HEK293 (cell line): ENCODE data around the gene NUDT6.

Experiments used
- CTCF ChIA-PET: fragments of 350-600 bp; formaldehyde crosslinking; extraction: SDS; loops from one replicate; lab custom pipeline; 2021; ENCODE audit warnings: antibody characterized with exemption; lab: Yijun Ruan, JAX
- POLR2A ChIA-PET: fragments of 300-600 bp; formaldehyde crosslinking; extraction: SDS; loops from one replicate; lab custom pipeline; 2020; ENCODE audit warnings: antibody characterized with exemption, inconsistent platforms; lab: Yijun Ruan, JAX
- H3K27ac ChIP-seq: fragments of 200-500 bp; sonication (Bioruptor generic); 2 replicates; pipeline ENCODE4 v1.5.1; 2014; ENCODE audit warnings: low read depth, low read length, control low read depth, inconsistent platforms; ENCODE audit errors: extremely low read depth
- H3K36me3 ChIP-seq, 2 experiments: fragments of 200-500 bp in 1 of 2; sonication (Bioruptor generic) in 1 of 2; 1 replicate in 1 of 2; 2 replicates in 1 of 2; pipeline ENCODE4 v1.5.1; 2014 to 2017; ENCODE audit warnings: inconsistent platforms in 2 of 2, low read length in 2 of 2; ENCODE audit not compliant: control insufficient read depth in 2 of 2, insufficient read depth in 1 of 2
- H3K4me1 ChIP-seq: fragments of 200-500 bp; sonication (Bioruptor generic); 2 replicates; pipeline ENCODE4 v1.5.1; 2014; ENCODE audit warnings: mild to moderate bottlenecking, low read length, inconsistent platforms; ENCODE audit not compliant: control insufficient read depth, insufficient read depth
- H3K4me3 ChIP-seq: 2 replicates; pipeline ENCODE4 v1.5.1; 2011; ENCODE audit warnings: low read depth, mild to moderate bottlenecking, control low read depth, low read length, moderate library complexity
- H3K9me3 ChIP-seq: fragments of 200-500 bp; sonication (Bioruptor generic); 2 replicates; pipeline ENCODE4 v1.5.1; 2014; ENCODE audit warnings: low read depth, low read length, inconsistent platforms; ENCODE audit not compliant: control insufficient read depth, insufficient read depth
- GFI1B ChIP-seq: fragments of 450-650 bp; formaldehyde crosslinking; IDR thresholded peaks from 2 replicates; pipeline ENCODE4 v1.5.1; 2016; ENCODE audit warnings: missing biosample characterization, missing genetic modification characterization
- MZF1 ChIP-seq: fragments of 450-650 bp; formaldehyde crosslinking; IDR thresholded peaks from 2 replicates; pipeline ENCODE4 v1.5.1; 2017; ENCODE audit warnings: missing biosample characterization, missing genetic modification characterization, borderline replicate concordance
- SP2 ChIP-seq: fragments of 450-650 bp; formaldehyde crosslinking; IDR thresholded peaks from 2 replicates; pipeline ENCODE4 v1.5.1; 2016; ENCODE audit warnings: missing biosample characterization, missing genetic modification characterization
- ZBTB26 ChIP-seq: fragments of 450-650 bp; formaldehyde crosslinking; optimal IDR thresholded peaks from 2 replicates; pipeline ENCODE3; 2016; ENCODE audit warnings: missing biosample characterization, mild to moderate bottlenecking, missing genetic modification characterization
- ZNF16 ChIP-seq: fragments of 450-650 bp; formaldehyde crosslinking; IDR thresholded peaks from 2 replicates; pipeline ENCODE4 v1.5.1; 2016; ENCODE audit warnings: low read depth, missing biosample characterization, missing genetic modification characterization
- ZNF292 ChIP-seq: fragments of 450-650 bp; formaldehyde crosslinking; IDR thresholded peaks from 2 replicates; pipeline ENCODE4 v1.5.1; 2016; ENCODE audit warnings: low read depth, missing biosample characterization, missing genetic modification characterization, borderline replicate concordance
- ZNF302 ChIP-seq: fragments of 450-650 bp; formaldehyde crosslinking; IDR thresholded peaks from 2 replicates; pipeline ENCODE4 v1.5.1; 2016; ENCODE audit warnings: missing biosample characterization, missing genetic modification characterization, low read depth
- ZNF501 ChIP-seq: fragments of 450-650 bp; formaldehyde crosslinking; IDR thresholded peaks from 2 replicates; pipeline ENCODE4 v1.5.1; 2016; ENCODE audit warnings: missing biosample characterization, missing genetic modification characterization
- ZNF571 ChIP-seq: fragments of 450-650 bp; formaldehyde crosslinking; IDR thresholded peaks from 2 replicates; pipeline ENCODE4 v1.5.0; 2017; ENCODE audit warnings: missing biosample characterization, missing genetic modification characterization
- ZNF830 ChIP-seq: fragments of 450-650 bp; IDR thresholded peaks from 2 replicates; pipeline ENCODE4 v1.5.0; 2018; ENCODE audit warnings: missing biosample characterization, missing genetic modification characterization, low read depth, mild to moderate bottlenecking, moderate library complexity
- ZSCAN23 ChIP-seq: fragments of 450-650 bp; formaldehyde crosslinking; IDR thresholded peaks from 2 replicates; pipeline ENCODE4 v1.5.1; 2016; ENCODE audit warnings: missing biosample characterization, missing genetic modification characterization
- TF ChIP-seq, protein P1 (sequence below): fragments of 450-650 bp; formaldehyde crosslinking; IDR thresholded peaks from 2 replicates; pipeline ENCODE4 v1.5.1; 2016; ENCODE audit warnings: missing biosample characterization, missing genetic modification characterization
- TF ChIP-seq, protein P2 (sequence below): fragments of 450-650 bp; formaldehyde crosslinking; IDR thresholded peaks from 2 replicates; pipeline ENCODE4 v1.5.1; 2016; ENCODE audit warnings: missing biosample characterization, missing genetic modification characterization
- TF ChIP-seq, protein P3 (sequence below): sonication (generic); formaldehyde crosslinking; IDR thresholded peaks from 2 replicates; pipeline ENCODE4 v1.8.1; 2022; ENCODE audit warnings: mild to moderate bottlenecking, moderate library complexity, missing genetic modification reagents
- TF ChIP-seq, protein P4 (sequence below): fragments of 450-650 bp; formaldehyde crosslinking; IDR thresholded peaks from 2 replicates; pipeline ENCODE4 v1.5.1; 2016; ENCODE audit warnings: missing biosample characterization, missing genetic modification characterization

The NUDT6 gene

GRCh38 chr4:122896270-122896669, 26.1 kb downstream of the NUDT6 start (continued):
- TF ChIP-seq, protein P1, sequence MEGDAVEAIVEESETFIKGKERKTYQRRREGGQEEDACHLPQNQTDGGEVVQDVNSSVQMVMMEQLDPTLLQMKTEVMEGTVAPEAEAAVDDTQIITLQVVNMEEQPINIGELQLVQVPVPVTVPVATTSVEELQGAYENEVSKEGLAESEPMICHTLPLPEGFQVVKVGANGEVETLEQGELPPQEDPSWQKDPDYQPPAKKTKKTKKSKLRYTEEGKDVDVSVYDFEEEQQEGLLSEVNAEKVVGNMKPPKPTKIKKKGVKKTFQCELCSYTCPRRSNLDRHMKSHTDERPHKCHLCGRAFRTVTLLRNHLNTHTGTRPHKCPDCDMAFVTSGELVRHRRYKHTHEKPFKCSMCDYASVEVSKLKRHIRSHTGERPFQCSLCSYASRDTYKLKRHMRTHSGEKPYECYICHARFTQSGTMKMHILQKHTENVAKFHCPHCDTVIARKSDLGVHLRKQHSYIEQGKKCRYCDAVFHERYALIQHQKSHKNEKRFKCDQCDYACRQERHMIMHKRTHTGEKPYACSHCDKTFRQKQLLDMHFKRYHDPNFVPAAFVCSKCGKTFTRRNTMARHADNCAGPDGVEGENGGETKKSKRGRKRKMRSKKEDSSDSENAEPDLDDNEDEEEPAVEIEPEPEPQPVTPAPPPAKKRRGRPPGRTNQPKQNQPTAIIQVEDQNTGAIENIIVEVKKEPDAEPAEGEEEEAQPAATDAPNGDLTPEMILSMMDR (tag by site-specific recombination) = no peak
- TF ChIP-seq ZNF571 (tag by site-specific recombination) (no peak), ZNF16 (tag by site-specific recombination) (no peak), MZF1 (tag by site-specific recombination) (no peak)

DNA sequence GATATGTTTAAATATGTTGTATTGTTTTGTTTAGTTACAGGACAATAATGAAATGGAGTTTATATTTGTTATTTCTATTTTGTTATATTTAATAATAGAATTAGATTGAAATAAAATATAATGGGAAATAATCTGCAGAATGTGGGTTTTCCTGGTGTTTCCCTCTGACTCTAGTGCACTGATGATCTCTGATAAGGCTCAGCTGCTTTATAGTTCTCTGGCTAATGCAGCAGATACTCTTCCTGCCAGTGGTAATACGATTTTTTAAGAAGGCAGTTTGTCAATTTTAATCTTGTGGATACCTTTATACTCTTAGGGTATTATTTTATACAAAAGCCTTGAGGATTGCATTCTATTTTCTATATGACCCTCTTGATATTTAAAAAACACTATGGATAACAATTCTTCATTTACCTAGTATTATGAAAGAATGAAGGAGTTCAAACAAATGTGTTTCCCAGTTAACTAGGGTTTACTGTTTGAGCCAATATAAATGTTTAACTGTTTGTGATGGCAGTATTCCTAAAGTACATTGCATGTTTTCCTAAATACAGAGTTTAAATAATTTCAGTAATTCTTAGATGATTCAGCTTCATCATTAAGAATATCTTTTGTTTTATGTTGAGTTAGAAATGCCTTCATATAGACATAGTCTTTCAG, 26.9 kb downstream of the NUDT6 start:
- H3K4me1 ChIP-seq = no peaks in the 10 kb centered on the region
- H3K27ac ChIP-seq = no peak overlapping the region
- POLR2A ChIA-PET = no interaction called here
- CTCF ChIA-PET = interaction anchor here (1.1 kb wide), 1 partner anchor 33 kb away, joined by 7 read pairs; no protein-coding TSS in a partner anchor
- H3K4me3 ChIP-seq = no peak overlapping the region
- no peaks in the 10 kb centered on the region for H3K9me3 ChIP-seq
- H3K36me3 ChIP-seq = peaks cover 0 to 17% of the 10 kb centered on the region in 2 experiments; a peak in 2 of 3 replicates
- TF ChIP-seq ZNF302 (tag by site-specific recombination) (no peak), ZNF501 (tag by site-specific recombination) (no peak), ZBTB26 (tag by site-specific recombination) (no peak), SP2 (tag by site-specific recombination) (no peak), ZNF292 (tag by site-specific recombination) (no peak), ZNF830 (tag by site-specific recombination) (no peak), GFI1B (no peak), ZSCAN23 (tag by site-specific recombination) (no peak)
- TF ChIP-seq, protein P2, sequence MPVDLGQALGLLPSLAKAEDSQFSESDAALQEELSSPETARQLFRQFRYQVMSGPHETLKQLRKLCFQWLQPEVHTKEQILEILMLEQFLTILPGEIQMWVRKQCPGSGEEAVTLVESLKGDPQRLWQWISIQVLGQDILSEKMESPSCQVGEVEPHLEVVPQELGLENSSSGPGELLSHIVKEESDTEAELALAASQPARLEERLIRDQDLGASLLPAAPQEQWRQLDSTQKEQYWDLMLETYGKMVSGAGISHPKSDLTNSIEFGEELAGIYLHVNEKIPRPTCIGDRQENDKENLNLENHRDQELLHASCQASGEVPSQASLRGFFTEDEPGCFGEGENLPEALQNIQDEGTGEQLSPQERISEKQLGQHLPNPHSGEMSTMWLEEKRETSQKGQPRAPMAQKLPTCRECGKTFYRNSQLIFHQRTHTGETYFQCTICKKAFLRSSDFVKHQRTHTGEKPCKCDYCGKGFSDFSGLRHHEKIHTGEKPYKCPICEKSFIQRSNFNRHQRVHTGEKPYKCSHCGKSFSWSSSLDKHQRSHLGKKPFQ (tag by site-specific recombination) = no peak
- TF ChIP-seq, protein P3, sequence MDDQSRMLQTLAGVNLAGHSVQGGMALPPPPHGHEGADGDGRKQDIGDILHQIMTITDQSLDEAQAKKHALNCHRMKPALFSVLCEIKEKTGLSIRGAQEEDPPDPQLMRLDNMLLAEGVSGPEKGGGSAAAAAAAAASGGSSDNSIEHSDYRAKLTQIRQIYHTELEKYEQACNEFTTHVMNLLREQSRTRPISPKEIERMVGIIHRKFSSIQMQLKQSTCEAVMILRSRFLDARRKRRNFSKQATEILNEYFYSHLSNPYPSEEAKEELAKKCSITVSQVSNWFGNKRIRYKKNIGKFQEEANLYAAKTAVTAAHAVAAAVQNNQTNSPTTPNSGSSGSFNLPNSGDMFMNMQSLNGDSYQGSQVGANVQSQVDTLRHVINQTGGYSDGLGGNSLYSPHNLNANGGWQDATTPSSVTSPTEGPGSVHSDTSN (CRISPR knock-in tag) = no peak
- TF ChIP-seq, protein P4, sequence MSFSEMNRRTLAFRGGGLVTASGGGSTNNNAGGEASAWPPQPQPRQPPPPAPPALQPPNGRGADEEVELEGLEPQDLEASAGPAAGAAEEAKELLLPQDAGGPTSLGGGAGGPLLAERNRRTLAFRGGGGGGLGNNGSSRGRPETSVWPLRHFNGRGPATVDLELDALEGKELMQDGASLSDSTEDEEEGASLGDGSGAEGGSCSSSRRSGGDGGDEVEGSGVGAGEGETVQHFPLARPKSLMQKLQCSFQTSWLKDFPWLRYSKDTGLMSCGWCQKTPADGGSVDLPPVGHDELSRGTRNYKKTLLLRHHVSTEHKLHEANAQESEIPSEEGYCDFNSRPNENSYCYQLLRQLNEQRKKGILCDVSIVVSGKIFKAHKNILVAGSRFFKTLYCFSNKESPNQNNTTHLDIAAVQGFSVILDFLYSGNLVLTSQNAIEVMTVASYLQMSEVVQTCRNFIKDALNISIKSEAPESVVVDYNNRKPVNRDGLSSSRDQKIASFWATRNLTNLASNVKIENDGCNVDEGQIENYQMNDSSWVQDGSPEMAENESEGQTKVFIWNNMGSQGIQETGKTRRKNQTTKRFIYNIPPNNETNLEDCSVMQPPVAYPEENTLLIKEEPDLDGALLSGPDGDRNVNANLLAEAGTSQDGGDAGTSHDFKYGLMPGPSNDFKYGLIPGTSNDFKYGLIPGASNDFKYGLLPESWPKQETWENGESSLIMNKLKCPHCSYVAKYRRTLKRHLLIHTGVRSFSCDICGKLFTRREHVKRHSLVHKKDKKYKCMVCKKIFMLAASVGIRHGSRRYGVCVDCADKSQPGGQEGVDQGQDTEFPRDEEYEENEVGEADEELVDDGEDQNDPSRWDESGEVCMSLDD (tag by site-specific recombination) = no peak
- TF ChIP-seq, all 188 proteins: peak for 0
